Adrenal gland (tissue), 12 donors: Measurements from ENCODE around the gene ANKRD6. TPM values are rescaled to one million over a fixed set of nuclear protein-coding genes. Genes with fewer than 3 reads are reported as not detected.

Experiments
- DNase-seq, 7 donors: peaks; one replicate each; pipeline ENCODE4 v3.0.0-alpha.2; 2019 to 2020
- H3K27ac ChIP-seq, 5 donors: fragments of 200-600 bp; sonication (generic) in 4 of 5; 1 replicate in 3 of 5; 2 replicates in 2 of 5; pipeline versions ENCODE4 v1.5.1 to v1.8.0; 2016 to 2020; ENCODE audit warnings: mild to moderate bottlenecking in 1 of 5
- H3K27me3 ChIP-seq: fragments of 200-600 bp; 2 replicates; pipeline ENCODE4 v1.8.0; 2021
- H3K36me3 ChIP-seq, 2 donors: fragments of 200-600 bp; replicated peaks in 1 of 2; 1 replicate in 1 of 2; 2 replicates in 1 of 2; pipeline versions ENCODE4 v1.5.1 to v1.8.0; 2018 to 2022
- H3K4me1 ChIP-seq, 2 donors: fragments of 200-600 bp; replicated peaks in 1 of 2; 1 replicate in 1 of 2; 2 replicates in 1 of 2; pipeline versions ENCODE4 v1.5.1 to v1.8.0; 2018 to 2021
- H3K4me3 ChIP-seq, 4 donors: fragments of 200-600 bp; sonication (generic) in 3 of 4; one replicate each; pipeline ENCODE4 v1.5.1; 2016 to 2018
- H3K9me3 ChIP-seq, 3 donors: fragments of 200-600 bp; sonication (generic) in 1 of 3; replicated peaks in 1 of 3; 1 replicate in 2 of 3; 2 replicates in 1 of 3; pipeline versions ENCODE4 v1.5.1 to v1.8.0; 2016 to 2021
- POLR2A ChIP-seq, 2 donors: fragments of 450-650 bp; IDR thresholded peaks; one replicate each; pipeline ENCODE4 v1.6.1; 2017; ENCODE audit warnings: antibody characterized with exemption in 2 of 2, mild to moderate bottlenecking in 2 of 2, moderate library complexity in 1 of 2
- WGBS, 4 donors: extraction: QIAGEN DNeasy Blood & Tissue Kit in 2 of 4; methylation state at CpG; one replicate each; pipeline versions ENCODE4 v1.1.5 to v1.1.7; 2013 to 2017; 5-methylcytosine and 5-hydroxymethylcytosine counted together
- intact Hi-C, 2 donors: fragments of 100-400 bp; cut with DNase I; formaldehyde crosslinking; loops; one replicate each; pipeline versions ENCODE4 v1.14.1 to v1.15.0; 2022 to 2023
- polyA plus RNA-seq, 3 donors: library from polyadenylated mRNA; stranded (reverse); fragments of 200-250 nt in 2 of 3; fragments of 350-450 nt in 1 of 3; fragmentation: Illumina TruSeq in 1 of 3; extraction: RNeasy Lipid Tissue Mini Kit (QIAGEN cat#74804) in 1 of 3; gene quantifications; one replicate each; pipeline ENCODE4 v1.2.3, GENCODE V29; 2013 to 2014
- total RNA-seq, 9 donors: library from RNA; depleted of rRNA in 4 of 9; stranded (reverse); fragments of >200 nt in 4 of 9; fragments of 120-200 nt in 1 of 9; fragmentation: NEBNext Ultra II Directional in 1 of 9; extraction: Animal tissue kit (Norgen Biotek cat#: 25700) in 1 of 9; gene quantifications; one replicate each; pipeline versions ENCODE4 v1.1.0 to v1.2.4, GENCODE V29; 2013 to 2023
- TF ChIP-seq, protein P1 (sequence below), 6 experiments: fragments of 450-650 bp in 4 of 6; fragments of 200-600 bp in 2 of 6; sonication (generic) in 1 of 6; IDR thresholded peaks; 1 replicate in 5 of 6; 2 replicates in 1 of 6; pipeline versions ENCODE4 v1.5.1 to v1.8.0; 2016 to 2021; ENCODE audit warnings: antibody characterized with exemption in 6 of 6, mild to moderate bottlenecking in 2 of 6, moderate library complexity in 1 of 6
- donor health status: healthy with polysubstance abuse.
- donor health status: Bipolar disorder and iron deficiency.
- donor health status: DM: yes; HTN: yes; CAD: no.
- donor health status: DM: no; HTN: no; CAD: no.
- donor health status: DM: no; HTN: no; CAD: no.
- donor health status: DM: yes; HTN: yes; CAD: no.

ANKRD6 gene
- total and polyA plus RNA-seq, 12 donors: 2.8 to 16.6 (median 7.7) TPM

DNA sequence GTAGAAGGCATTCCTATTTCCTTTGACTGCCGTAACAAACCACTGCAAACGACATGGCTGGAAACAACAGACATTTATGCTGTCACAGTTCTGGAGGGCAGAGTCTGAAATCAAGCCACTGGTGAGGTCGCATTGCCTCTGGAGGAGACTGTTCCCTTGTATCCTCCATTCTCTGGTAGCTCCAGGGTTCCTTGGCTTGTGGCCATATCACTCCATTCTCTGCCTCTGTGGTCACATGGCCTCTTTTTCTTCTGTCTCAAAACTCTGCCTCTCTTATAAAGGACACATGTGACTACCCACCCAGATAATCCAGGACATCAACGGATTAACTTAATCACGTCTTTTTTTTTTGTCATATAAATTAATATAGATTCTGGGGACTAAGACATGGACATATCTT lies 121.2 kb downstream of the ANKRD6 start:
- intact Hi-C loops: no loop called here
- TF ChIP-seq, protein P1, sequence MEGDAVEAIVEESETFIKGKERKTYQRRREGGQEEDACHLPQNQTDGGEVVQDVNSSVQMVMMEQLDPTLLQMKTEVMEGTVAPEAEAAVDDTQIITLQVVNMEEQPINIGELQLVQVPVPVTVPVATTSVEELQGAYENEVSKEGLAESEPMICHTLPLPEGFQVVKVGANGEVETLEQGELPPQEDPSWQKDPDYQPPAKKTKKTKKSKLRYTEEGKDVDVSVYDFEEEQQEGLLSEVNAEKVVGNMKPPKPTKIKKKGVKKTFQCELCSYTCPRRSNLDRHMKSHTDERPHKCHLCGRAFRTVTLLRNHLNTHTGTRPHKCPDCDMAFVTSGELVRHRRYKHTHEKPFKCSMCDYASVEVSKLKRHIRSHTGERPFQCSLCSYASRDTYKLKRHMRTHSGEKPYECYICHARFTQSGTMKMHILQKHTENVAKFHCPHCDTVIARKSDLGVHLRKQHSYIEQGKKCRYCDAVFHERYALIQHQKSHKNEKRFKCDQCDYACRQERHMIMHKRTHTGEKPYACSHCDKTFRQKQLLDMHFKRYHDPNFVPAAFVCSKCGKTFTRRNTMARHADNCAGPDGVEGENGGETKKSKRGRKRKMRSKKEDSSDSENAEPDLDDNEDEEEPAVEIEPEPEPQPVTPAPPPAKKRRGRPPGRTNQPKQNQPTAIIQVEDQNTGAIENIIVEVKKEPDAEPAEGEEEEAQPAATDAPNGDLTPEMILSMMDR (IDR thresholded peaks at IDR 0.05): no peak
- no peak for TF ChIP-seq POLR2A (IDR thresholded peaks at IDR 0.05)

DNA sequence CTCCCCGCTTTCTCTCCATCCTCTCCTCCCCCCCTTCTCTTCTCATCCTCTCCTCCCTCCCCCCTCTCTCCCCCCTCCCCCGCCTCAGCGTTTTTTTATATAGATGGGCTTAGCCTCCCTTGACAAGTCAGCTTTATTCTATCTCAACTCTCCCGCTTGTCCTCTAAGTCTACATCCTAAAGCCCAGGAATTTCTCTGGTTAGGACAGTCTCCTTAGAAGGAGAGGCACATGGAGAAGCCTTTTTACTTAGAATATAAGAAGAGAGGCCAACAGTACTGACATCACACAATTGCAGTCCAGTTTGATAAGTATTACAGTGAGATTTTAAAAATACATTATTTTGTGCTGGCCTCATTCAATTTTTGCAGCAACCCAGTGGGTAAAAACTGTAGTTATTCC lies 122.1 kb downstream of the ANKRD6 start:
- no peak overlapping the region for H3K27ac ChIP-seq
- TF ChIP-seq, protein P1 (IDR thresholded peaks at IDR 0.05): no peak
- no peak for TF ChIP-seq POLR2A (IDR thresholded peaks at IDR 0.05)
- no peaks in the 10 kb centered on the region for H3K4me1 ChIP-seq
- WGBS, 4 donors: 58 to 72% (median 69%) methylated on average over 3 to 4 of the region's 4 CpGs
- intact Hi-C loops: no loop called here
- H3K4me3 ChIP-seq: no peak overlapping the region
- H3K9me3 ChIP-seq: no peaks in the 10 kb centered on the region
- no peaks in the 10 kb centered on the region for H3K36me3 ChIP-seq
- no peaks in the 10 kb centered on the region for H3K27me3 ChIP-seq
- no peak for DNase-seq

More for the DNA sequence above, 121.2 kb downstream of the ANKRD6 start:
- H3K9me3 ChIP-seq: no peaks in the 10 kb centered on the region
- DNase-seq: no peak
- no peaks in the 10 kb centered on the region for H3K27me3 ChIP-seq
- H3K36me3 ChIP-seq: no peaks in the 10 kb centered on the region
- H3K4me3 ChIP-seq: no peak overlapping the region
- no peak overlapping the region for H3K27ac ChIP-seq
- WGBS, 4 donors: 90 to 93% (median 91%) methylated on average over 5 of the region's 5 CpGs
- H3K4me1 ChIP-seq: no peaks in the 10 kb centered on the region

DNA sequence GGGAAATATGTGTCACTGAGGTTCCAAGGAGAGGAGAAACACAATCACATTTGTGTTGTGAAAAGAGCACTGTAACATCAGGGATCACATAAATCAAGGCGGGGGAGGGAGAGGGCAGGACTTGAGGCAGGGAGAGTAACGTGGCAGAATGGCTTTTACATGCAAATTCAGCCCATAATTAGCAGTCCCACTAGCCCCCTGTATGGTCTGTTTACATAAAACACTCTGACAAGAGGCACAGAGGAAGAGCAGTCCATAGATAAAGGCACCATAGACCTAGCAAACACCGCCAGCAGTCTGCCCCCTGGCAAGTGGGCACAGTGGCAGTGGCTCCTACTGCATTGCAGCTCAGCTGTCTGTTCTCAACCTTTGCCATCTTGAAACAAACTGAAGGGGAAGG lies 122.9 kb downstream of the ANKRD6 start:
- H3K4me3 ChIP-seq: no peak overlapping the region
- no peaks in the 10 kb centered on the region for H3K9me3 ChIP-seq
- TF ChIP-seq, protein P1 (IDR thresholded peaks at IDR 0.05): no peak
- TF ChIP-seq POLR2A (IDR thresholded peaks at IDR 0.05): no peak
- no peaks in the 10 kb centered on the region for H3K36me3 ChIP-seq
- no peak for DNase-seq
- intact Hi-C loops: no loop called here
- no peaks in the 10 kb centered on the region for H3K4me1 ChIP-seq
- no peak overlapping the region for H3K27ac ChIP-seq
- 48 to 71% (median 57%) methylated on average over 3 of the region's 3 CpGs for WGBS, 4 donors
- H3K27me3 ChIP-seq: no peaks in the 10 kb centered on the region

DNA sequence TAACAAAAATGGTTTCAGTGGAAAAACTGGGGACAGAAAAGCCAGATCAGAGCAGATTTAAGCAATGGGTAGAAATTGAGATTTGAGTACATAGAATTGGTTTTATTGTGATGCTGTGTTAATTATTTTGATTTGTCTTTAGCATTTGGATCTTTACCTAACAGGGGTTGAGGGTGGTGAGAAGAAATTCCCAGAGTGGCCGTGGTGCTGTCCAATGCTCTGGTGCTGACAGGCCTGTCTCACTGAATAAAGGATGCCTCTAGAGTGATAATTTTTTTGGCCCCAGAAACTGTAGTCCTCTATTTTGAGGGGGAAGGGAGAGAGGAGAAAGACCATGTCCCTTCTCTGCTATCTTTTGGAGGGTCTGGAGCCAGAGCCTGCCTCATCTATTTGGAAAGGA lies 126.5 kb downstream of the ANKRD6 start:
- Histone ChIP-seq H3K27me3 (no peaks in the 10 kb centered on the region), H3K36me3 (no peaks in the 10 kb centered on the region), H3K4me3 (no peak overlapping the region), H3K27ac (no peak overlapping the region), H3K4me1 (no peaks in the 10 kb centered on the region), H3K9me3 (no peaks in the 10 kb centered on the region)
- DNase-seq: no peak
- no peak for TF ChIP-seq POLR2A (IDR thresholded peaks at IDR 0.05)
- TF ChIP-seq, protein P1 (IDR thresholded peaks at IDR 0.05): no peak
- intact Hi-C loops: no loop called here
- 71 to 96% (median 94%) methylated on average over 1 of the region's 1 CpG for WGBS, 4 donors
